Activated CD4-positive, CD25-positive, alpha-beta regulatory T cell (primary cell): ENCODE measurements around the gene SLC6A7.
"Not testable (repeated sequence)": the region's sequence is repeated elsewhere in the genome, so short reads cannot be mapped to it uniquely, and the experiment has no call there.

Experiments used
- DNase-seq, 4 experiments: peaks; one replicate each; lab custom pipeline; 2025; lab: John Stamatoyannopoulos, UW

The SLC6A7 gene

GRCh38 chr5:150241298-150242160 lies 51.7 kb downstream of the SLC6A7 start:
- DNase-seq: no peak

- DNase-seq: no peak
These were observed 52.5 kb downstream of the SLC6A7 start for GRCh38 chr5:150242251-150242894.

GRCh38 chr5:150243590-150243989 lies 53.7 kb downstream of the SLC6A7 start:
- no peak for DNase-seq

- DNase-seq: no peak
These were observed 54.3 kb downstream of the SLC6A7 start for GRCh38 chr5:150244209-150244608.

- DNase-seq: no peak
These were observed 55.4 kb downstream of the SLC6A7 start for GRCh38 chr5:150245111-150245789.

- DNase-seq: no peak
These were observed 55.9 kb downstream of the SLC6A7 start for GRCh38 chr5:150245808-150246207.

GRCh38 chr5:150246429-150246828 lies 56.6 kb downstream of the SLC6A7 start:
- no peak for DNase-seq

- DNase-seq: no peak
These were observed 57.0 kb downstream of the SLC6A7 start for GRCh38 chr5:150246835-150247234.

GRCh38 chr5:150247726-150248125 lies 57.9 kb downstream of the SLC6A7 start:
- DNase-seq: no peak

GRCh38 chr5:150248493-150248892 lies 58.6 kb downstream of the SLC6A7 start:
- not testable (repeated sequence) for DNase-seq

- no peak for DNase-seq
These were observed 59.1 kb downstream of the SLC6A7 start for GRCh38 chr5:150248946-150249345.

GRCh38 chr5:150249744-150250143 lies 59.9 kb downstream of the SLC6A7 start:
- DNase-seq: no peak

- DNase-seq: no peak
These were observed 61.6 kb downstream of the SLC6A7 start for GRCh38 chr5:150251504-150251903.

GRCh38 chr5:150252489-150252888 lies 62.6 kb downstream of the SLC6A7 start:
- DNase-seq: no peak

GRCh38 chr5:150253416-150254208 lies 63.8 kb downstream of the SLC6A7 start:
- DNase-seq: no peak

- DNase-seq: no peak
These were observed 64.5 kb downstream of the SLC6A7 start for GRCh38 chr5:150254363-150254762.

- no peak for DNase-seq
These were observed 64.9 kb downstream of the SLC6A7 start for GRCh38 chr5:150254774-150255173.

GRCh38 chr5:150255659-150256409 lies 66.0 kb downstream of the SLC6A7 start:
- no peak for DNase-seq

GRCh38 chr5:150256410-150257064 lies 66.7 kb downstream of the SLC6A7 start:
- no peak for DNase-seq

- no peak for DNase-seq
These were observed 67.6 kb downstream of the SLC6A7 start for GRCh38 chr5:150257424-150257823.

GRCh38 chr5:150258130-150258529 lies 68.3 kb downstream of the SLC6A7 start:
- no peak for DNase-seq
